HG03066 (cell line): Measurements from ENCODE around the gene GUCA2A.
"Not testable (repeated sequence)": the region's sequence is repeated elsewhere in the genome, so short reads cannot be mapped to it uniquely, and the experiment has no call there.

Experiments used
- ATAC-seq: cut with Tn5 transposase; IDR thresholded peaks from one replicate; pipeline ENCODE4 v1.9.1; 2021; ENCODE audit warnings: low read depth; ENCODE audit not compliant: unreplicated experiment

GUCA2A gene

GRCh38 chr1:42164551-42165420 is at the start of gene GUCA2A:
Gene GUCA2A (minus strand): TSS chr1:42164745. CDS start chr1:42164712, 33 bp downstream.
- no peak for ATAC-seq

- ATAC-seq = no peak
These were observed 46.7 kb upstream of the GUCA2A start for GRCh38 chr1:42211224-42211623.

GRCh38 chr1:42210421-42211133 is 46.0 kb upstream of the GUCA2A start:
- ATAC-seq = no peak

- ATAC-seq = no peak
These were observed 45.1 kb upstream of the GUCA2A start for GRCh38 chr1:42209526-42210251.

GRCh38 chr1:42206930-42207329 is 42.4 kb upstream of the GUCA2A start:
- not testable (repeated sequence) for ATAC-seq

- no peak for ATAC-seq
These were observed 41.6 kb upstream of the GUCA2A start for GRCh38 chr1:42206164-42206563.

GRCh38 chr1:42201986-42202385 is 37.4 kb upstream of the GUCA2A start:
- ATAC-seq = no peak

GRCh38 chr1:42198251-42198650 is 33.7 kb upstream of the GUCA2A start:
- ATAC-seq = no peak

GRCh38 chr1:42195841-42196240 is 31.3 kb upstream of the GUCA2A start:
- ATAC-seq = no peak

GRCh38 chr1:42192106-42192505 is 27.6 kb upstream of the GUCA2A start:
- no peak for ATAC-seq

- no peak for ATAC-seq
These were observed 26.8 kb upstream of the GUCA2A start for GRCh38 chr1:42191319-42191718.

- ATAC-seq = no peak
These were observed 25.6 kb upstream of the GUCA2A start for GRCh38 chr1:42189931-42190853.

- no peak for ATAC-seq
These were observed 21.6 kb upstream of the GUCA2A start for GRCh38 chr1:42186152-42186551.

GRCh38 chr1:42184616-42185015 is 20.1 kb upstream of the GUCA2A start:
- ATAC-seq = no peak

- no peak for ATAC-seq
These were observed 19.4 kb upstream of the GUCA2A start for GRCh38 chr1:42183957-42184268.

GRCh38 chr1:42183210-42183956 is 18.8 kb upstream of the GUCA2A start:
- no peak for ATAC-seq

GRCh38 chr1:42181687-42182086 is 17.1 kb upstream of the GUCA2A start:
- no peak for ATAC-seq

GRCh38 chr1:42179900-42180329 is 15.4 kb upstream of the GUCA2A start:
- ATAC-seq = no peak

GRCh38 chr1:42179275-42179674 is 14.7 kb upstream of the GUCA2A start:
- ATAC-seq = no peak

- no peak for ATAC-seq
These were observed 13.7 kb upstream of the GUCA2A start for GRCh38 chr1:42178249-42178648.
